ENCODE measurements around the gene MRC1. TPM values are rescaled to one million over a fixed set of nuclear protein-coding genes. Genes with fewer than 3 reads are reported as not detected.

The MRC1 gene
- total RNA-seq, 2 donors from 2014 or later = 0.09 TPM; not detected in 1

DNA sequence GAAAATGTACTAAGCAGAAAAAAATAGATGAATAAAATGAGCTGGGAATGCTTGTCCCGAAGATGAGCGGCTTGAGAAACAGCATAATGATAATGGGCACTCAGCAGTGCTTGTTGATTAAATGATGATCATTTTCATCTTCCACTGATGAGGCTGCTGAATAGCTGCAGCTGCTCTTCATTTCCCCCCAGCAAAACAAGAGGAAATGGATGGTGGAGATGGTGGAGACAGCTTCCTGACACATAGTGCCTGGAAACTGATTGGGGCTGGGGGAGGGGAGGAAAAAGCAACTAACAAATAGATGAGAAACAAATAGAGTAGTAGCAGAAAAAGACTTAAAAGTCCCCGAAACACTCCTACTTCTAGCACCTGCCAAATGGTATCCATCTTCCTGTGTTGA lies 41.4 kb downstream of the MRC1 start:
- Mint-ChIP-seq H3K27ac (no peak overlapping the region), H3K4me3 (no peak overlapping the region), H3K36me3 (ENCODE audit: low read depth) (no peaks in the 10 kb centered on the region), H3K9me3 (no peaks in the 10 kb centered on the region), H3K27me3 (ENCODE audit: insufficient read depth) (no peaks in the 10 kb centered on the region), H3K4me1 (peaks cover 3% of the 10 kb centered on the region)
- Histone ChIP-seq H3K4me1 (ENCODE audit: control insufficient read depth, insufficient read depth, low read length) (no peaks in the 10 kb centered on the region), H3K27ac (ENCODE audit: low read depth, low read length) (no peak overlapping the region), H3K9ac (ENCODE audit: extremely low read depth, low read length, poor library complexity, severe bottlenecking) (no peak overlapping the region), H3K4me3 (ENCODE audit: low read length) (no peak overlapping the region), H3K27me3 (ENCODE audit: control insufficient read depth, insufficient read depth, low read length, poor library complexity, severe bottlenecking) (no peaks in the 10 kb centered on the region), H3K9me3 (ENCODE audit: control insufficient read depth, low read length) (no peaks in the 10 kb centered on the region), H3K36me3 (ENCODE audit: control insufficient read depth, insufficient read depth, low read length) (no peaks in the 10 kb centered on the region)
- DNase-seq = no peak
- TF ChIP-seq CTCF (conservative IDR thresholded peaks at IDR 0.05) = no peak
- WGBS, 2 experiments (ENCODE audit: insufficient coverage in 1 of 2, insufficient read length in 1 of 2) = 91 to 96% methylated on average over 3 of the region's 3 CpGs

DNA sequence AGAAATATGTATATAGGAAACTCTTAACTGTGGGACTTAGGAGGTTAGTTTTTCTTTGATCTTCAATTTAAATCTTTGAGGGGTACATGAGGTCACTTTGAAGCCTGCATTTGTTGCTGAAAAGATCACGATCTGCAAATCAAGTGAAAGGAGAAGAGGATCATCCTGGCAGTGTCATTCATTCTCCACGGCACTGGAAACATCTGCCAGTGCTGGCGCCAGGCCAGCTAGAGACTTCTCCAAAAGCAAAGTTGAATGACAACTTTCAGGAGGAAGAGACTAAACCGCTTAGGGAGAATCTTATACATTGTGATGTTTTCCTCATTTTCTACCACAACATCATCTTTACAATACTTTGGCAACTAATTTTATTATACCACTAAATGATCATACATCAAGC lies 42.5 kb downstream of the MRC1 start:
- H3K36me3 Mint-ChIP-seq (ENCODE audit: low read depth) = no peaks in the 10 kb centered on the region
- H3K9me3 Mint-ChIP-seq = no peaks in the 10 kb centered on the region
- H3K27ac Mint-ChIP-seq = no peak overlapping the region
- TF ChIP-seq CTCF (conservative IDR thresholded peaks at IDR 0.05) = no peak
- Histone ChIP-seq H3K4me1 (ENCODE audit: control insufficient read depth, insufficient read depth, low read length) (no peaks in the 10 kb centered on the region), H3K27me3 (ENCODE audit: control insufficient read depth, insufficient read depth, low read length, poor library complexity, severe bottlenecking) (no peaks in the 10 kb centered on the region), H3K36me3 (ENCODE audit: control insufficient read depth, insufficient read depth, low read length) (no peaks in the 10 kb centered on the region), H3K9me3 (ENCODE audit: control insufficient read depth, low read length) (no peaks in the 10 kb centered on the region), H3K4me3 (ENCODE audit: low read length) (no peak overlapping the region), H3K9ac (ENCODE audit: extremely low read depth, low read length, poor library complexity, severe bottlenecking) (no peak overlapping the region), H3K27ac (ENCODE audit: low read depth, low read length) (no peak overlapping the region)
- H3K4me1 Mint-ChIP-seq = peaks cover 3% of the 10 kb centered on the region
- no peaks in the 10 kb centered on the region for H3K27me3 Mint-ChIP-seq (ENCODE audit: insufficient read depth)
- no peak overlapping the region for H3K4me3 Mint-ChIP-seq
- WGBS, 2 experiments (ENCODE audit: insufficient coverage in 1 of 2, insufficient read length in 1 of 2) = 57 to 62% methylated on average over 1 to 4 of the region's 4 CpGs
- no peak for DNase-seq

- Mint-ChIP-seq H3K27me3 (ENCODE audit: insufficient read depth) (no peaks in the 10 kb centered on the region), H3K27ac (no peak overlapping the region), H3K36me3 (ENCODE audit: low read depth) (no peaks in the 10 kb centered on the region), H3K4me1 (peaks cover 3% of the 10 kb centered on the region), H3K9me3 (no peaks in the 10 kb centered on the region), H3K4me3 (no peak overlapping the region)
- H3K36me3 ChIP-seq (ENCODE audit: control insufficient read depth, insufficient read depth, low read length) = no peaks in the 10 kb centered on the region
- 85 to 93% methylated on average over 7 of the region's 7 CpGs for WGBS, 2 experiments (ENCODE audit: insufficient coverage in 1 of 2, insufficient read length in 1 of 2)
- H3K27ac ChIP-seq (ENCODE audit: low read depth, low read length) = no peak overlapping the region
- TF ChIP-seq CTCF (conservative IDR thresholded peaks at IDR 0.05) = no peak
- no peak overlapping the region for H3K9ac ChIP-seq (ENCODE audit: extremely low read depth, low read length, poor library complexity, severe bottlenecking)
- DNase-seq = no peak
- H3K9me3 ChIP-seq (ENCODE audit: control insufficient read depth, low read length) = no peaks in the 10 kb centered on the region
- H3K4me1 ChIP-seq (ENCODE audit: control insufficient read depth, insufficient read depth, low read length) = no peaks in the 10 kb centered on the region
- H3K4me3 ChIP-seq (ENCODE audit: low read length) = no peak overlapping the region
- no peaks in the 10 kb centered on the region for H3K27me3 ChIP-seq (ENCODE audit: control insufficient read depth, insufficient read depth, low read length, poor library complexity, severe bottlenecking)
These were observed 45.0 kb downstream of the MRC1 start for GRCh38 chr10:17854044-17854652.

Measured in endodermal cell (in vitro differentiated cells).